OCI-LY7 (cell line): ENCODE data around the gene ASB10. TPM values are rescaled to one million over a fixed set of nuclear protein-coding genes. Genes with fewer than 3 reads are reported as not detected.

Experiments
- BruUV-seq: library from RNA; stranded (reverse); fragments of 400-500 nt; replicated peaks from 2 replicates; lab custom pipeline; 2021; lab: Mats Ljungman, UMichigan
- CTCF ChIA-PET: fragments of 300-600 bp; sonication (Branson Sonifier 250); formaldehyde crosslinking; loops from one replicate; lab custom pipeline; 2022; ENCODE audit warnings: antibody characterized with exemption; ENCODE audit not compliant: unreplicated experiment; lab: Charles Lee
- POLR2A ChIA-PET: fragments of 300-600 bp; sonication (Branson Sonifier 250); formaldehyde crosslinking; loops from one replicate; lab custom pipeline; 2022; ENCODE audit warnings: antibody characterized with exemption; lab: Charles Lee
- DNase-seq: peaks from one replicate; pipeline ENCODE4 v3.0.0-alpha.2; 2015; ENCODE audit warnings: low spot score
- H2AFZ ChIP-seq: fragments of 200-600 bp; sonication (generic), shearing (Covaris generic); 2 replicates; pipeline ENCODE4 v1.6.1; 2014; ENCODE audit warnings: mild to moderate bottlenecking, antibody characterized with exemption, low read length, moderate library complexity
- H3K27ac ChIP-seq: fragments of 200-600 bp; sonication (generic); 2 replicates; pipeline ENCODE4 v1.5.1; 2014; ENCODE audit warnings: mixed run types, low read depth, mild to moderate bottlenecking, moderate library complexity, low read length, inconsistent platforms; ENCODE audit not compliant: poor library complexity, severe bottlenecking
- H3K36me3 ChIP-seq: fragments of 200-600 bp; sonication (generic); 2 replicates; pipeline ENCODE4 v1.6.1; 2014; ENCODE audit warnings: mild to moderate bottlenecking, antibody characterized with exemption, low read length, moderate library complexity, mixed read lengths; ENCODE audit not compliant: insufficient read depth
- H3K4me1 ChIP-seq: fragments of 200-600 bp; sonication (generic); 2 replicates; pipeline ENCODE4 v1.5.1; 2014; ENCODE audit warnings: mild to moderate bottlenecking, low read length; ENCODE audit not compliant: insufficient read depth, poor library complexity, severe bottlenecking
- H3K4me2 ChIP-seq: fragments of 200-600 bp; sonication (generic); 2 replicates; pipeline ENCODE4 v1.6.1; 2014; ENCODE audit warnings: mild to moderate bottlenecking, low read length
- H3K4me3 ChIP-seq: fragments of 200-600 bp; sonication (generic); 2 replicates; pipeline ENCODE4 v1.5.1; 2014; ENCODE audit warnings: mild to moderate bottlenecking, low read depth, low read length; ENCODE audit not compliant: poor library complexity, severe bottlenecking
- H3K79me2 ChIP-seq: fragments of 200-600 bp; sonication (generic); 2 replicates; pipeline ENCODE4 v1.6.1; 2016; ENCODE audit warnings: low read depth, mild to moderate bottlenecking, low read length, moderate library complexity, mixed read lengths; ENCODE audit not compliant: insufficient read depth
- H3K9me2 ChIP-seq: fragments of 200-600 bp; sonication (generic); 2 replicates; pipeline ENCODE4 v1.6.1; 2016; ENCODE audit warnings: mild to moderate bottlenecking, low read length, mixed read lengths; ENCODE audit not compliant: insufficient read depth
- H3K9me3 ChIP-seq: fragments of 200-600 bp; sonication (generic); 2 replicates; pipeline ENCODE4 v1.6.1; 2014; ENCODE audit warnings: mild to moderate bottlenecking, mixed run types, low read length, mixed read lengths
- H4K20me1 ChIP-seq: fragments of 200-600 bp; sonication (generic); 2 replicates; pipeline ENCODE4 v1.6.1; 2014; ENCODE audit warnings: mild to moderate bottlenecking, antibody characterized with exemption, low read length, moderate library complexity, mixed read lengths; ENCODE audit not compliant: insufficient read depth
- EZH2phosphoT487 ChIP-seq: fragments of 200-600 bp; sonication (generic); IDR thresholded peaks from 2 replicates; pipeline ENCODE4 v1.6.1; 2018; ENCODE audit warnings: low read depth, borderline replicate concordance, mild to moderate bottlenecking, mixed run types, antibody characterized with exemption, low read length, moderate library complexity, mixed read lengths
- intact Hi-C: fragments of 100-400 bp; cut with micrococcal nuclease; formaldehyde crosslinking; loops from one replicate; pipeline ENCODE4 v1.10.0; 2022; ENCODE audit not compliant: unreplicated experiment
- total RNA-seq, 2 experiments: library from RNA; depleted of rRNA in 1 of 2; stranded (reverse); fragments of >200 nt in 1 of 2; shearing (Covaris generic) in 1 of 2; gene quantifications; 2 replicates each; pipeline ENCODE4 v1.2.3, GENCODE V29; 2014 to 2022
- TF ChIP-seq, protein P1 (sequence below): fragments of 200-600 bp; sonication (generic); conservative IDR thresholded peaks from 2 replicates; pipeline ENCODE4 v1.5.1; 2014; ENCODE audit warnings: mild to moderate bottlenecking, antibody characterized with exemption, low read length, moderate library complexity, mixed read lengths

Gene ASB10
- total RNA-seq, 2 experiments from 2014 or later, result not detected

DNA sequence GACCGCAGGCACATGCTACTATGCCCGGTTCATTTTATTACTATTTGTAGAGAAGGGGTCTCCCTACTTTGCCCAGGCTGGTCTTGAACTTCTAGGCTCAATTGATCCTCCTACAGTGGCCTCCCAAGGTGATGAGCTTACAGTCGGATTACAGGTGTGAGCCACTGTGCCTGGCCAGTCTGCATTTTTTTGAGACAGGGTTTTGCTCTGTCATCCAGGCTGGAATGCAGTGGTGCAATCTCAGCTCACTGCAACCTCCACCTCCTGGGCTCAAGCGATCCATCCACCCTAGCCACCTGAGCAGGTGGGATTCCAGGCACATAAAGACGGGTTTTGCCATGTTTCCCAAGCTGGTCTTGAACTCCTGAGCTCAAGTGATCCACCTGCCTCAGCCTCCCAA is 25.6 kb upstream of the ASB10 start:
- peaks cover 59% of the 10 kb centered on the region for H3K36me3 ChIP-seq
- no peaks in the 10 kb centered on the region for H3K79me2 ChIP-seq
- H3K9me2 ChIP-seq, result no peaks in the 10 kb centered on the region
- CTCF ChIA-PET, result no interaction called here
- DNase-seq, result no peak
- TF ChIP-seq, protein P1, sequence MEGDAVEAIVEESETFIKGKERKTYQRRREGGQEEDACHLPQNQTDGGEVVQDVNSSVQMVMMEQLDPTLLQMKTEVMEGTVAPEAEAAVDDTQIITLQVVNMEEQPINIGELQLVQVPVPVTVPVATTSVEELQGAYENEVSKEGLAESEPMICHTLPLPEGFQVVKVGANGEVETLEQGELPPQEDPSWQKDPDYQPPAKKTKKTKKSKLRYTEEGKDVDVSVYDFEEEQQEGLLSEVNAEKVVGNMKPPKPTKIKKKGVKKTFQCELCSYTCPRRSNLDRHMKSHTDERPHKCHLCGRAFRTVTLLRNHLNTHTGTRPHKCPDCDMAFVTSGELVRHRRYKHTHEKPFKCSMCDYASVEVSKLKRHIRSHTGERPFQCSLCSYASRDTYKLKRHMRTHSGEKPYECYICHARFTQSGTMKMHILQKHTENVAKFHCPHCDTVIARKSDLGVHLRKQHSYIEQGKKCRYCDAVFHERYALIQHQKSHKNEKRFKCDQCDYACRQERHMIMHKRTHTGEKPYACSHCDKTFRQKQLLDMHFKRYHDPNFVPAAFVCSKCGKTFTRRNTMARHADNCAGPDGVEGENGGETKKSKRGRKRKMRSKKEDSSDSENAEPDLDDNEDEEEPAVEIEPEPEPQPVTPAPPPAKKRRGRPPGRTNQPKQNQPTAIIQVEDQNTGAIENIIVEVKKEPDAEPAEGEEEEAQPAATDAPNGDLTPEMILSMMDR, result no peak
- TF ChIP-seq EZH2phosphoT487, result no peak
- H3K4me3 ChIP-seq, result no peak overlapping the region
- intact Hi-C loops, result no loop called here
- no peak overlapping the region for H3K4me2 ChIP-seq
- H3K27ac ChIP-seq, result no peak overlapping the region
- H2AFZ ChIP-seq, result no peak overlapping the region
- no TSS peak for BruUV-seq
- no peaks in the 10 kb centered on the region for H3K9me3 ChIP-seq
- no peaks in the 10 kb centered on the region for H3K4me1 ChIP-seq
- H4K20me1 ChIP-seq, result no peaks in the 10 kb centered on the region
- POLR2A ChIA-PET, result no interaction called here

GRCh38 chr7:151211155-151211772 is 24.2 kb upstream of the ASB10 start:
- no peaks in the 10 kb centered on the region for H3K9me2 ChIP-seq
- H3K79me2 ChIP-seq, result no peaks in the 10 kb centered on the region
- H3K4me1 ChIP-seq, result no peaks in the 10 kb centered on the region
- intact Hi-C loops, result no loop called here
- CTCF ChIA-PET, result no interaction called here
- no peak overlapping the region for H3K27ac ChIP-seq
- no peaks in the 10 kb centered on the region for H3K9me3 ChIP-seq
- H3K36me3 ChIP-seq, result peaks cover 46% of the 10 kb centered on the region
- no peak overlapping the region for H3K4me2 ChIP-seq
- DNase-seq, result no peak
- BruUV-seq, result no TSS peak
- POLR2A ChIA-PET, result no interaction called here
- H3K4me3 ChIP-seq, result no peak overlapping the region
- H2AFZ ChIP-seq, result no peak overlapping the region
- TF ChIP-seq, protein P1, result no peak
- no peak for TF ChIP-seq EZH2phosphoT487
- H4K20me1 ChIP-seq, result no peaks in the 10 kb centered on the region

GRCh38 chr7:151210087-151210854 is 23.2 kb upstream of the ASB10 start, which contains the start of gene H2BK1:
H2BK1 (minus strand) TSS chr7:151210488; CDS start chr7:151210318, 170 bp downstream.
- POLR2A ChIA-PET, result interaction anchor here (0.6 kb wide), 1 partner anchor 129 kb away, joined by 3 read pairs; the partner anchor contains the start of gene FASTK
- H3K36me3 ChIP-seq, result peaks cover 36% of the 10 kb centered on the region
- no peak for DNase-seq
- H3K9me2 ChIP-seq, result no peaks in the 10 kb centered on the region
- no peak within 1 kb of the TSS for H3K27ac ChIP-seq
- TF ChIP-seq, protein P1, result no peak
- TF ChIP-seq EZH2phosphoT487, result no peak
- H2AFZ ChIP-seq, result no peak within 1 kb of the TSS
- no peak within 1 kb of the TSS for H3K4me3 ChIP-seq
- CTCF ChIA-PET, result no interaction called here
- no peaks in the 10 kb centered on the region for H3K9me3 ChIP-seq
- no peak within 1 kb of the TSS for H3K4me2 ChIP-seq
- H4K20me1 ChIP-seq, result no peaks in the 10 kb centered on the region
- intact Hi-C loops, result no loop called here
- H3K79me2 ChIP-seq, result no peaks in the 10 kb centered on the region
- H3K4me1 ChIP-seq, result no peaks in the 10 kb centered on the region
- BruUV-seq, result no TSS peak
